HEK293T (cell line): Measurements from ENCODE around the gene TBC1D10A.

Source experiments
- ARNT ChIP-seq: fragments of 450-650 bp; IDR thresholded peaks from 2 replicates; pipeline ENCODE4 v1.6.1; 2017; ENCODE audit warnings: mild to moderate bottlenecking
- BHLHE40 ChIP-seq: fragments of 450-650 bp; IDR thresholded peaks from 2 replicates; pipeline ENCODE4 v1.6.1; 2016; ENCODE audit warnings: mild to moderate bottlenecking, moderate library complexity, borderline replicate concordance
- FOXK2 ChIP-seq: fragments of 450-650 bp; IDR thresholded peaks from 2 replicates; pipeline ENCODE4 v1.6.1; 2016; ENCODE audit warnings: mild to moderate bottlenecking
- FOXM1 ChIP-seq: fragments of 450-650 bp; IDR thresholded peaks from 2 replicates; pipeline ENCODE4 v1.6.1; 2017; ENCODE audit warnings: mild to moderate bottlenecking, borderline replicate concordance
- SP1 ChIP-seq: fragments of 450-650 bp; IDR thresholded peaks from 2 replicates; pipeline ENCODE4 v1.6.1; 2017
- SUZ12 ChIP-seq: fragments of 450-650 bp; IDR thresholded peaks from 2 replicates; pipeline ENCODE4 v1.6.1; 2016; ENCODE audit warnings: mild to moderate bottlenecking
- TARDBP ChIP-seq: fragments of 450-650 bp; IDR thresholded peaks from 2 replicates; pipeline ENCODE4 v1.6.1; 2016
- ZNF384 ChIP-seq: fragments of 450-650 bp; IDR thresholded peaks from 2 replicates; pipeline ENCODE4 v1.6.1; 2016
- TF ChIP-seq, protein P1 (sequence below): fragments of 450-650 bp; IDR thresholded peaks from 2 replicates; pipeline ENCODE4 v1.6.1; 2016

DNA sequence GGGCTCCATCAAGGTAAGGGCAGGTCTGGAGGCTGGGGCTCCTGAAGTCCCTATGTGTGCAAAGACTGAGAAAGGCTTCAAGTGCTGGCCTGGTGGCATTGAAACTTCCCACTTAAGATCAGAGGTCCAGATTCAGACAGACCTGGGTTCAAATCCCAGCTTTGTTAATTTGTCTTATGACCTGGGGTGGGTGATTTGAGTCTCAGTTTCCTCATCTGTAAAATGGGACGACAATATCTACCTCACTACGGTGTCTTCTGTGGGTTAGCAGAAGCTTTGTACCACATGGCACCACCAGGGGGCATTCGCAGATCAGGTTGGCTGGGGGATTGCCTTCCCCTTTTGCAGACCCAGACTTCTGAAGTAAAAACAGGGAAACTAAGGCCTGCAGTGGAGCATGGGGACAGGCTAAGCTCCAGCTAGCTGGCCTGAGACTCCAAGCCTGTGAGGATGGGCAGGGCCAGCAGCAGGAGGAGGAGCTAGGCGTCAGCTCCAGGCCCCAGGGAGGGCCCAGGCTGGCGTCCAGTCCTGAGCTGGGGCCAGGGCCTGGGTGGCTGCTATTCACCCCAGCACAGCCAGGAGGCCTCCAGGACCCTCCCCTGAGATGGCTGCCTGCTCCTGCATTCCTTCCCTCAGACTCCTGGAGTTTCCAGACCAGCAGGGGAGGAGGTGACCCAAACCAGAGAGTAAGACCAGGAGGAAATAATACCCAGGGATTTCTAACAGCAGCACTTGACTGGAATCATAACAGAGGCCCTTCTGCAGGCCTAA lies 38.9 kb downstream of the TBC1D10A start:
- TF ChIP-seq ZNF384 (no peak), FOXK2 (no peak), SUZ12 (no peak), FOXM1 (no peak), TARDBP (no peak), SP1 (no peak), ARNT (no peak), BHLHE40 (no peak)
- TF ChIP-seq, protein P1, sequence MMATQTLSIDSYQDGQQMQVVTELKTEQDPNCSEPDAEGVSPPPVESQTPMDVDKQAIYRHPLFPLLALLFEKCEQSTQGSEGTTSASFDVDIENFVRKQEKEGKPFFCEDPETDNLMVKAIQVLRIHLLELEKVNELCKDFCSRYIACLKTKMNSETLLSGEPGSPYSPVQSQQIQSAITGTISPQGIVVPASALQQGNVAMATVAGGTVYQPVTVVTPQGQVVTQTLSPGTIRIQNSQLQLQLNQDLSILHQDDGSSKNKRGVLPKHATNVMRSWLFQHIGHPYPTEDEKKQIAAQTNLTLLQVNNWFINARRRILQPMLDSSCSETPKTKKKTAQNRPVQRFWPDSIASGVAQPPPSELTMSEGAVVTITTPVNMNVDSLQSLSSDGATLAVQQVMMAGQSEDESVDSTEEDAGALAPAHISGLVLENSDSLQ: no peak
